HG03442 (cell line): Measurements from ENCODE around the gene SYNE4.
"Not testable (repeated sequence)": the region's sequence is repeated elsewhere in the genome, so short reads cannot be mapped to it uniquely, and the experiment has no call there.

ENCODE experiments used
- ATAC-seq: cut with Tn5 transposase; IDR thresholded peaks from one replicate; pipeline ENCODE4 v1.9.1; 2021; ENCODE audit warnings: mild to moderate bottlenecking, moderate library complexity; ENCODE audit not compliant: unreplicated experiment

The SYNE4 gene

DNA sequence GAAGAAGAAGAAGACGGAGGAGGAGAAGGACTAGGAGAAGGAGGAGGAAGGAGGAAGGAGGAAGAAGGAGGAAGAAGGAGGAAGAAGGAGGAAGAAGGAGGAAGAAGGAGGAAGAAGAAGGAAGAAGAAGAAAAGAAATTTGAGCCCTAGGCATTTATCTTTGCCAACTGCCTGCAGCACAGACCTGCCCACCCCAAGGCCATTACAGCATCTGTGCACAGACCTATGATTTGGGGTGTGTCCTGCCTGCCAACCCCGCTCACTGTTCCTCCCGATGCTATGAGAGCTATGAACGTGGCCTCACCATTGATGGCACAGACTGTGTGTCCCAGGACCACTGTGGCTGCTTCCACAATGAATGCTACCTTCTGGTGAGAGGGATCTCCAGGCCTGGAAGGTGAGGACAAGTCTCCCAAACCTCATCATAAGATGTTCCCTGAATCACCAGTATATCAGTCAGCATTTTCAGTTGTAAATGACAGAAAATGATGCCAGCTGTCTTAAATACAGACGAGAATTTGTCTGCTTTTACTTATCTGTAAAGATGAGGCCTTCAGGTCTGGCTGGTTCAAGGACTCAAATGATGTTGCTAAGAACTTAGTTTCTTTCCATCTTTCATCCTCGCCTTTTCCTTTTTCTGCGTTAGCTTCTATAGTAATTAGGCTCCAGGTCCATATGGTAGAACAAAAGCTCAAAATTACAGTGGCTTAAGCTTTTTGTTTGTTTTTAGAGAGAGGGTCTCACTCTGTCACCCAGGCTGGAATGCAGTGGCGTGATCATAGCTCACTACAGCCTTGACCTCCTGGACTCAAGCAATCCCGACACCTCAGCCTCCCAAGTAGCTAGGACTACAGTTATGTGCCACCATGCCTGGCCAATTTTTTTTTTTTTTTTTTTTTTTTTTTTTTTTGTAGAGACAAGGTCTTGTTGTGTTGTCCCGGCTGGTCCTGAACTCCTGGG lies 17.6 kb downstream of the SYNE4 start:
- ATAC-seq, result no peak

DNA sequence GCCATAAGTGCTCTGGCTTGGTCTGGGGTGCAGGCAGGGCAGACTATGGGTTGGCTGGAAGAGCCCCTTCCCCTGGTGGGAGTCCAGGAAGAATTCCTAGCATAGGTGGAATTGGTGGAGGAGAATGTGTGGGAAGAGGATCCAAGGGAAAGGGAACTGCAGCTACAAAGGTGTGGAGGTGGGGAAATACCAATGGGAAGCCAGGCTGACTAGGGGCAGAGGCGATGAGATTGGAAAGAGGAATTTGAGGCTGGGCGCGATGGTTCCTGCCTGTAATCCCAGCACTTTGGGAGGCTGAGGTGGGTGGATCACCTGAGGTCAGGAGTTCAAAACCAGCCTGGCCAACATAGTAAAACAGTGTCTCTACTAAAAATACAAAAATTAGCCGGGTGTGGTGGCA lies 18.5 kb downstream of the SYNE4 start:
- no peak for ATAC-seq

DNA sequence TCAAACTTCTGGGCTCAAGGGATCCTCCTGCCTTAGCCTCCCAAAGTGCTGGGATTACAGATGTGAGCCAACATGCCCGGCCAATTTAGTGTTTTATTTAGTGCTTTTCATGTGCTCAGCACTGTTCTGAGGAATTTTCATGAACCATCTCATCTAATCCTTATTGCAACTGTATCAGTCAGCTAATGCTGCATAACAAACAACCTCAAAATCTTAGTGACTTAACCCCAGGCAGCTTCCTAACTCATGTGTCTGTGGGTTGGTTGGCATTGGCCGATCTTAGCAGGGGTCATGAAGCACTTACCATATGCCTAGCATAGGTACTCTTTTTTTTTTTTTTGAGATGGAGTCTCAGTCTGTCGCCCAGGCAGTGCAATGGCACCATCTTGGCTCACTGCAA lies 19.8 kb downstream of the SYNE4 start:
- ATAC-seq, result no peak

DNA sequence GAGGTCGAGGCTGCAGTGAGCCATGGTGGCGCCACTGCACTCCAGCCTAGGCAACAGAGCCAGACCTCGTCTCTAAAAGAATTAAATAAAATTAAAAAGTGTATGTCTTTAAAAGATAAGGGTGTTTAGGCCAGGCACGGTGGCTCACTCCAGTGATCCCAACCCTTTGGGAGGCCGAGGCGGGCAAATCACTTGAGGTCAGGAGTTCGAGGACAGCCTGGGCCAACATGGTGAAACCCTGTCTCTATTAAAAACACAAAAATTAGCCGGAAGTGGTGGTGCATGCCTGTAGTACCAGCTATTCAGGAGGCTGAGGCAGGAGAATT lies 21.1 kb downstream of the SYNE4 start:
- ATAC-seq, result no peak

DNA sequence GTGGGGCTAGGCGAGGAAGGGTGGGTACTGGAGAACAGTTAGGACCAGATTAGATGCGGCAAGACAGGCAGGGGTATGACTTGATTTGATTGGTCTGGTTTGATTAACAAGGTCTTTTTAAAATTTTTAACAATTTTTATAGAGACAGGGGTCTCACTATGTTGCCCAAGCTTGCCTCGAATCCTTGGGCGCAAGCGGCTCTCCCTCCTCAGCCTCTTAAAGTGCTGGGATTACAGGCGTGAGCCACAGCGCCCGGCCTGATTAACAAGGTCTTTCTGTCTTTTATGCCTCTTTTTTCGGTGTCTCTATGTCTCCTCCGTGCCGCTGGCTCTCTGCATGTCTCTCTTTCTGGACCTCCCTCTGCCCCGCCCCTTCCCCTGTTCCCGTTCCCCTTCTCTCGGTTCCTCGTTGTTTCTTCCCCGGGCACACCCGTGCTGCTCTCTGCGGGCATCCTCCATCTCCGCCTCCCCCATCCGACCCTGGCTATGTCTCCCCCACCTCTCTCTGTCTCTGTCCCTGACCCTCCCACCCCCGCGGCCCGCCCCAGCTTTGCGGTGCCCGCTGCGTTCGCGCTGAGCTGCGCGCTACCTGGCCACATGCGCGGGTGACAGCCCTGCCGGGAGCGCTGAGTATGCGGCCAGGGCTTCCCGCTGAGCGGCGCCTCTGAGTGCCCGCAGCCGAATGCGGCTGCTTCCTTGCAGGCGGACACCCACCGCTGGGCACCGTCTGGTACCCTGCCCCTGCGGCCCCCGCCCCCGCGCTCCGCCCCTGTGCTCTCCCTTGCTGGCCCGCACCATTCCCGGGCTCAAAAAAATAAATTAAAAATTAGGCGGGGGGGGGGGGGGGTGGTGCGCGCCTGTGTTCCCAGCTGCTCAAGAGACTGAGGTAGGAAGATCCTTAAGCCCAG lies 21.7 kb downstream of the SYNE4 start:
- no peak for ATAC-seq

DNA sequence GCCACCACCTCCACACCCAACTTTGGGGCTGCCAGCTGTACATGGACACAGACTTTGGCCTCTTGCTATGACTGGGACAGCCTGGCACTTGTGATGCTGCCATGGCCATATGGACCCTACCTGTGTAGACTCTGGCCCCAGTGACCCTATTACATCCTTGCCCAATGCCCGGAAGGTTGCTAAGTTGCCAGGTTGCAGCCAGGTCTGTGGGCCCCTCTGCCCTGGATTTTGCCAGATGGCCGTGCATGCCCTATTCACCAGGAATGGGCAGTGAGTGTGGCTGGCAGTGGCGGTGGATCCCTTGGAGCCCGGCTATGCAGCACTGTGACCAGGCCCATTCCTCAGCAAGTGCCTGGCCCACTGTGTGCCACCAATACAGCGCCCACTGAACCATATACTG lies 22.5 kb downstream of the SYNE4 start:
- no peak for ATAC-seq

DNA sequence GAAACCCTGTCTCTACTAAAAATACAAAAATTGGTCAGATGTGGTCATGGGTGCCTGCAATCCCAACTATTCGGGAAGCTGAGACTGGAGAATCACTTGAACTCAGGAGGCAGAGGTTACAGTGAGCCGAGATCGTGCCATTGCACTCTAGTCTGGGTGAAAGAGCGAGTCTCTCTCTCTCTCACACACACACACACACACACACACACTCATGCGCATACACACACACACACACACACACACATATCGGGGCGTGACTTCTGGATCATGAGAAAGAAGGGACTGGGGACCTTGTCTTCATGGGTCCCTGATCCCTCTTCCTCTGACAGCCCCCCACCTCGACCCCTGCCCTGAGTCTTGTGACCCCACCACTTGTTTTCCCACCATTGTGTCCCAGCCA lies 25.4 kb downstream of the SYNE4 start:
- ATAC-seq, result no peak

DNA sequence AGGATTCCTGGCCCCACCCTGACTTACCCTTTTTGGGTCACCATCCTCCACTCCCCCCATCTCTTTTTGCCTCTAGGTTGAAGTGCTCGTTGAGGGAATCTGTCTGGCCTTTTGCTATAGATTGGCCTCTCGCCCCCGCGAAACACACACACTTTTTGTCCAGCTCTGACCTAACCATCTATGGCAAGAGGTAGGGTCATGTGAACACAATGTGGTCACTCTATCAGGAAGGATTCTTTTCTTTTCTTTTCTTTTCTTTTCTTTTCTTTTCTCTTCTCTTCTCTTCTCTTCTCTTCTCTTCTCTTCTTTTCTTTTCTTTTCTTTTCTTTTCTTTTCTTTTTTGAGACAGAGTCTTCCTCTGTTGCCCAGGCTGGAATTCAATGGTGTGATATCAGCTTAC lies 27.6 kb downstream of the SYNE4 start:
- ATAC-seq, result not testable (repeated sequence)

DNA sequence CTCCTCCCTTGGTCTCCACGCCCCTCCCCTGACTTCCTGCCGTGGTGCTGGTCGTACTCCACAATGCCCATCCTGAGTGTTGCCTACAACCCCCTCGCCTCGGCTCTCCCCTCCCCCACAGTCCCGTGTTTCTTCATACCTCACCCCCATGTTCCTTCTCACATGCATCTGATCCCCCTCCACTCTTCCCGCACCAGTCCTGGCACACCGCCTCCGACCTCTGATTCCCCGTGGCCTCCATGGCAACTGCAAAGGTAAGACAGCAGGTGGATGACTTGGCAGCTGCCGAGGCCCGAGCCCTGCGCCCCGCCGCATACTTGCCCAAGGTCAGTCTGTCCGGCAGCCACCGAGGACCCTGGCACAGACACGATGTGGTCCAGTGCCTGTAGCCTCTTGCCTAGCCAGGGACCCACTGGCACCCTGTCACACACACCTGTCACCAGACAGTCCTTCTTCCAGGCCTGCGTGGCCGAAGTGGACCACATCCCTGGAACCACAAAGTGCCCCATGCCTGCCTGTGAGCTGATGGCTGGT lies 29.7 kb downstream of the SYNE4 start:
- no peak for ATAC-seq

DNA sequence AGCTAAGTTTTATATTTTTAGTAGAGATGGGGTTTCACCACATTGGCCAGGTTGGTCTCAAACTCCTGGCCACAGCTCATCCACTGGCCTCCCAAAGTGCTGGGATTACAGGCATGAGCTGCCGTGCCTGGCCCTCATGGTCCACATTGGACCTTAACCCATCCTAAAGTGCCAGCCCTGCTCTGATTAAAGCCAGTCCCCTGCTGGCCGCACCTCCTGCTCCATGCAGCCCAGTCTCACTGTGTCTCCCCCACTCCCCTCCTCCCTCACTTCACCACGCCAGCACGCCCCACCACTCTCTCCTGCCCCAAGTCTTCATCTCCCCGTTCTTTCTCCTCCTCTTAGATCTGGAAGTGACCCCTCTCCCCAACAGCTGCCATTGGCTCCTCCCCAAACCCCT lies 30.3 kb downstream of the SYNE4 start:
- ATAC-seq, result no peak

DNA sequence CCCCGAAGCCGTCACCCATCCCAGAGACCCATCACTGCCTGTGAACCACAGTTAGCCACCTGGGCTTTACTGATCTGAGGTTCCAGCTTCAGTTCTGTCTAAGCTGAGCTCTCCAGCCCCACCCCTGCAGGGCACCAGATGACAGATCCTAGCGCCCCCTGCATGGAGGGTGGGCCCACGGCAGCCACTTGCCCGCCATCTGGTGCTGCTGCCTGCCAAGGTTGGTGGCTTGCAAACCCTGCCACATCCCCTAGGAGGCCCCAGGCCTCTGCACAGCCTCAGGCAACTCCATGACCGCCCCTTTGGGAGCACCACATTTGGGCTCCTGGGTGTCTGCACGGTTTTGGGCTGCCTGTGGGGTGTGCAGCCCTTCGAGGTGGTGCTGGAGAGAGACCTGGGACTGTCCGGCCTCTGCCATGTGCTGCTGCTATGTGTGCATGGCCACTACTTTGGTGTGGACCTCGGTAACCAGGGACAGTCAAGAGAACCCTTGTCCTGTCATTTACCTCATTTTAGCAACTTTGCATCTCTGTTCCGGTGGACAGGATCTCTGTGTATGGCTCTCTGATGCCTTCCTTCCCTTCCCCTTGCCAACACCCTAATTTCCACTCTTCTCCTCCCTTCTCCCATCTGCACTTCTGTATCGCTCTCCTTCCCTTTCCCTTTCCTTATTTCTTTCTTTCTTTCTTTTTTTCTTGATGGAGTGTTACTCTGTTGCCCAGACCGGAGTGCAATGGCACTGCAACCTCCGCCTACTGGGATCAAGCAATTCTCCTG lies 31.0 kb downstream of the SYNE4 start:
- no peak for ATAC-seq

DNA sequence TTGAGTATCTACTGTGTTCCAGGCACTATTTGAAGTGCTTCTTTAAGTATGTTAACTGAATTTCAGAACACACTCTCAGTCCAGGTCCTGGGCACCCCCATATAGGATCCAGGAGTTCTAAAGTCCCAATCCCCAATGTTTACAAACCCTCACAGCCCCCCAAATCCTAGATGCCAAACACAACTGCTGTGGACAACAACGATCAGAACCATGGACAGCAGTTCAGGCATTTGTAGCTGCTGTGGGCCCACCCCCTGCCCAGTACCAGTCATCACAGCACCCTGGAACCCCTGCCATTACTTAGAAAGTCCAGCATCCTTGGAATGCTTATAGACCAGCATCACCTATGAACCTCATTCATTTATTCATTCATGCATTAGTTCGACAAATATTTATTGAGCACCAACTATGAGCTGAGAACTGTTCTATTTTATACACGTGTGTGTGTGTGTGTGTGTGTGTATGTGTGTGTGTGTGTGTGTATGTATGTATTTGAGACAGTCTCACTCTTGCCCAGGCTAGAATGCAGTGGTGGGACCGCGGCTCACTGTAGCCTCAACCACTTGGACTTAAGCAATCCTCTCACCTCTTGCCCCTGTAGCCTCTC lies 32.9 kb downstream of the SYNE4 start:
- no peak for ATAC-seq

DNA sequence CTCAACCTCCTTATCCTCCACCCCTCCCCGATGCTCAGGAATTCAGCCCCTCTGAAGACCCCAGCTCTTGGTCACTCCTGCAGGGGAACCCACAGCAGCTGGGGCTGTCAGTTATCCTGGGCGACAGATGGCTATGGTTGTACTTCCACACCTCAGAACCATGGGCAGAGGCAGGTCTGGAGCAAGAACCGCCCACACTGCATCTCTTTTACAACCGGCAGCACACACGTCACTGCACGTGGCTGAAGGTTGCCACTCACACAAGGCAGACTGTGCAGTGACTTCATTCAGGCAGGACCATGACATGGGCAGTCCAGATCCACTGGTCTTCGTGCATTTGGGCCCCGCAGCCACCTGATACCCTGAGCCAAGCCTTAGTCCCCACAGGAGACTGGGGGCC lies 35.1 kb downstream of the SYNE4 start:
- ATAC-seq, result no peak

DNA sequence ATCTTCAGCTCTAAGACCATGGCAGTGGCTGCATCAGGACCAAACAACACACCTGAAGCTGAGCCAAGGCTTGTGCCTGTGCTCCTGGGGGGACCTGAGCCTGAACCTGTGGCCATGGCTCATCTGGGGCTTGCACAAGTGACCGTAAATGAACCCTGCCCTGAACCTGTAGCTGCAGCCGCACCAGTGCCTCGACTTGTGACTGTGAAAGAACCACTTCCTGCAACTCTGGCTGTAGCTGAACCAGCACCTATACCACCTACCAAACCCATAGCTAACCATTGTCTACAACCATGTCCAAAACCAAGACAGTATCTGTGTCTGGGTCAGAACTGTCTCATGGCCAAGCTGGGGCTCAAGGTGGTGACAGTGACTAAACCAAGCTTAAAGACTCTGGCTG lies 41.8 kb downstream of the SYNE4 start:
- no peak for ATAC-seq

DNA sequence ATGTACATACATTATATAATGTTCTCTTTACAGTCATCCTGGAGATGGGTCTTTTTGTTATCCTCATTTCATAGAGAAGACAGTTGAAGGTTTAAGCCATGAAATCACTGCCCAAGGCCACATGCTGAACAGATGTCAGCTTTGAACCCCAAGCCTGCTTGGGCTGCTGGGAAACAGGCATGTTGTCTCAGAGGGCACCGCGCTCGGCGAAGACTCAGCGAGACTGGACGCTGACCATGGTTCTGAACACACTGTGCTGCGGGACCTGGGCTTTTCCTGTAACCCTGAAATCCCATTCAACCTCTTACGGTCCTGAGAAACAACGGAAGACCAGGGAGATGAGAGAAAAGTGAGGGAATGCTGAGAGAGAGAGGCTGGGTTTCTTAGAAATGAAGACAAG lies 45.1 kb downstream of the SYNE4 start:
- no peak for ATAC-seq

DNA sequence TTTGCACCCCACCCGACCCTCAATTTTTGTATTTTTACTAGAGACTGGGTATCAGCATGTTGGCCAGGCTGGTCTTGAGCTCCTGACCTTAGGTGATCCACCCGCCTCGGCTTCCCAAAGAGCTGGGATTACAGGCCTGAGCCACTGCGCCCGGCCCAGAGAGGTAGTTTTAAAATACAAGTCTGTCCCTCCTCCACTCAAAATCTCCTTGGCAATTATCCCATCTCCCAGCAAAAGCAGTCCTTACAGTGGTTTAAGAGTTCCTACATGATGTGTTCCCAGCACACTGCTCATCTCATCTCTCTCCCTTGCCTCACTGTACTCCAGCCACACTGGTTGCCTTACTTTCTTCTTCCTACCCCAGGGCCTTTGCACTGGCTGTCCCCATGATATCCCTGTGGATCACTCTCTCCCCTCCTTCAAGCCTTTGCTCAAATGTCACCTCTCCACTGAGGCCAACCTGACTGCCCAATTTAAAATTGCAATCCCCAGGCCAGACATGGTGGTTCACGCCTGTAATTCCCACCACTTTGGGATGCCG lies 48.1 kb downstream of the SYNE4 start:
- no peak for ATAC-seq

DNA sequence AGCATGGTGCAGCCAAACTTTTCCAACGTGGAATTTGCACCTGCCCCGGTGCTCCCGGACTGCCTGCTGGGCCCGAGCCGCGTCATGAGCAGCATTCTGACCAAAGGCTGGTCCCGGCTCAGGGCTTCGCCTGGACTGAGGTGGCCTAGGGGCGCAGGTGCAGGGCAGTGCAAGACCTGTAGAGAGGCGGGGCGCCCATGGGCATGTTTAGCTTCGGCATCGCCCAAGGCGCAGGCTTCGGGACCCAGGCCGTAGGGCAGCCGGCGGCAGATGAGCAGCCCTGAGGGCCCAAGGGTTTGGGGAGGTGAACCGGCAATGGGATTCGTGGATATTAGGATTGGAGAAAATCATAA lies 48.7 kb downstream of the SYNE4 start:
- no peak for ATAC-seq

DNA sequence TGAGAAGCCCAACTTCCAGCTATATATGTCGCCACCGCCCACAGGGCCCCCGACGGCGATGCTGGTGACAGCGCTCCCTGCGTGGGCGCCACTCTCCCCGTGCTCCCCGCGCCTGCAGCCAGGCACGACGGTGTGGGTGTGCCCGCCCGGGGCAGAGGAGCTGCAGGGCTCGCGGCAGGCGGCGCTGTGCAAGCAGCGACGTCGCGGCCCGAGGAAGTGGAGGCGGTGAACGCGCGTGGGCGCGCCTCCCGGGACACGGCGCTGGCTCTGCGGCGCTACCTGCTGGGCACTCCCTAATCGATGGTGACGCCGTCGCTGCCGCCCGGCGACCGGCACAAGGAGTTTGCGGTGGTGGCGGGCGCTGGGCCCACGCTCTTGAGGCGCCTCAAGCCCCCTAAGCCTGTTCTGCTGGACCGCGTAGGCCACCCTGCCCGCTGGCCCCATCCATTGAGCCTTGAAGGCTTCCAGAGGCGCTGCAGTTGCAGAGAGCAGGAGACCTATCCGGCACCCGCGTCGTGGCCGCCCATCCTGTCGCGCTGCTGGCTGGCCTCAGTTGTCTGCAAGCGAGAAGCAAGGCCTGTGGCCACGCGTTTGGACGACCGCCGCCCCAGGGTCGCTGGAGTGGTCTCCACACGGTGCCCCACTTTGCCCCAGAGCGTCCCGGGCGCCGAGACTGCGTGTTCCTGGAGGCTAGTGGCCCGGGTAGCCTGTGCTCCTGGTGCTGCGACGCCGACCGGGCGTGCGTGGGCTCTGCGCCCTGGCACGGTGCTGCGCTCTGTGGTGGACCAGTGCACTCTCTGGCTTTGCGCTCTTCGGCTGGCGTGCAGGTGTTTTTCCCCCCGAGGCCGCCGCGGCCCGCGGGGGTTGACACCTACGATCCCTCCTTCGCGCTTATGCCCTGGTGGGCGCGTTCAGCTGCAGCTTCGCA lies 49.3 kb downstream of the SYNE4 start:
- ATAC-seq, result no peak

DNA sequence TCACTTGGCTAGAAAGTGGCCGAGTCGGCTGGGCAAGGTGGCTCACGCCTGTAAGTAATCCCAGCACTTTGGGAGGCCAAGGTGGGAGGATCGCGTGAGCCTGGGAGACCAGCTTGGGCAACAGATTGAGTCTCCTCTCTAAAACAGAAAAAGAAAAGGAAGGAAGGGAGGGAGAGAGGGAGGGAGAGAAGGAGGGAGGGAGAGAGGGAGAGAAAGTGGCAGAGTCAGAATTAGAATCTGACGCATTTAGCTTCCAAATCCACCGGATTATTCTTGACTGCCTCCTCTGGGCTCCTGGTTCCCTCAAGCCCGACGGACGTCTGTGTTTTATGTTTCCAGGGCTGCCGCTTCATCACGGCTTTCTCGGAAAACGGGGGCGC lies 50.0 kb downstream of the SYNE4 start:
- no peak for ATAC-seq
